Esophagus squamous epithelium (tissue), 5 donors: ENCODE data around the gene TCP11L2. TPM values are rescaled to one million over a fixed set of nuclear protein-coding genes. Genes with fewer than 3 reads are reported as not detected.

ENCODE experiments used
- DNase-seq: peaks from one replicate; lab custom pipeline; 2025; lab: John Stamatoyannopoulos, UW
- H3K27ac ChIP-seq, 4 donors: fragments of 200-600 bp; sonication (generic); one replicate each; pipeline ENCODE4 v1.5.1; 2016 to 2019; ENCODE audit warnings: mild to moderate bottlenecking in 1 of 4
- H3K27me3 ChIP-seq, 4 donors: fragments of 200-600 bp; sonication (generic); 1 replicate in 3 of 4; 2 replicates in 1 of 4; pipeline versions ENCODE4 v1.5.1 to v1.6.0; 2017 to 2021; ENCODE audit warnings: antibody characterized with exemption in 1 of 4
- H3K36me3 ChIP-seq, 3 donors: fragments of 200-600 bp; sonication (generic); one replicate each; pipeline ENCODE4 v1.5.1; 2016 to 2019
- H3K4me1 ChIP-seq, 3 donors: fragments of 200-600 bp; sonication (generic); one replicate each; pipeline ENCODE4 v1.5.1; 2017 to 2019
- H3K4me3 ChIP-seq, 4 donors: fragments of 200-600 bp; sonication (generic); 1 replicate in 3 of 4; 2 replicates in 1 of 4; pipeline ENCODE4 v1.5.1; 2016 to 2019; ENCODE audit warnings: mild to moderate bottlenecking in 2 of 4, moderate library complexity in 1 of 4
- H3K9me3 ChIP-seq, 3 donors: fragments of 200-600 bp; sonication (generic); one replicate each; pipeline ENCODE4 v1.5.1; 2016 to 2019
- POLR2A ChIP-seq, 4 donors: fragments of 450-650 bp; IDR thresholded peaks; one replicate each; pipeline ENCODE4 v1.6.1; 2017; ENCODE audit warnings: antibody characterized with exemption in 4 of 4, mild to moderate bottlenecking in 4 of 4, moderate library complexity in 3 of 4
- WGBS, 2 donors: methylation state at CpG; one replicate each; pipeline ENCODE4 v1.1.5; 2018; 5-methylcytosine and 5-hydroxymethylcytosine counted together
- intact Hi-C: fragments of 100-400 bp; cut with DNase I; formaldehyde crosslinking; loops from one replicate; pipeline ENCODE4 v1.15.0; 2022
- total RNA-seq, 4 donors: library from RNA; depleted of rRNA; stranded (reverse); fragments of >200 nt; gene quantifications; one replicate each; pipeline ENCODE4 v1.1.0, GENCODE V29; 2016
- TF ChIP-seq, protein P1 (sequence below), 6 experiments: fragments of 450-650 bp in 4 of 6; fragments of 200-600 bp in 2 of 6; sonication (generic) in 2 of 6; IDR thresholded peaks; one replicate each; pipeline ENCODE4 v1.5.1; 2016 to 2019; ENCODE audit warnings: antibody characterized with exemption in 6 of 6, mild to moderate bottlenecking in 4 of 6, moderate library complexity in 4 of 6
- donor health status: DM: yes; HTN: yes; CAD: no.

Gene TCP11L2
- total RNA-seq, 4 donors from 2014 or later, result 17.3 to 52.8 (median 27.7) TPM

DNA sequence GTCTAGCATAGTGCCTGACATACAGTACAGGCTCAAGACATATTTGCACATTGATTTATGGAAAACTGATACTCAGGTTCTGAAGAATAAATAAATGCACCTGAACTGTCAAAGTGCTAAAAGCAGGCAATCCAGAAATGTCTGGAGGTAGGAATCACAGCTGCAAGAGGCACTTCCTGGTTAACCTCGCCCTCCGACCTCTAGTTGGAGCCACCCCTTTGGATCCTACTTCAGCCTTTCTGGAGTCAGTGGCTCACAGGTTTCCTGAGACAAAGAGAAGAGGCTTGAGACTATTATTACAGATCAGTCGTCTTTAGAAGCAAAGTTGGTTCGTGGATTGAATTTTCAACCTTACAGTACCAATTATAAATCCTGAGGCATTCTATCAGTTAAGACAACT lies 13.0 kb downstream of the TCP11L2 start:
- Histone ChIP-seq H3K4me1 (peaks cover 0 to 32% (median 0%) of the 10 kb centered on the region in 3 donors), H3K27me3 (no peaks in the 10 kb centered on the region), H3K36me3 (peaks cover 3 to 89% (median 18%) of the 10 kb centered on the region in 3 donors), H3K4me3 (no peak overlapping the region), H3K27ac (no peak overlapping the region), H3K9me3 (no peaks in the 10 kb centered on the region)
- DNase-seq, result no peak
- TF ChIP-seq, protein P1, sequence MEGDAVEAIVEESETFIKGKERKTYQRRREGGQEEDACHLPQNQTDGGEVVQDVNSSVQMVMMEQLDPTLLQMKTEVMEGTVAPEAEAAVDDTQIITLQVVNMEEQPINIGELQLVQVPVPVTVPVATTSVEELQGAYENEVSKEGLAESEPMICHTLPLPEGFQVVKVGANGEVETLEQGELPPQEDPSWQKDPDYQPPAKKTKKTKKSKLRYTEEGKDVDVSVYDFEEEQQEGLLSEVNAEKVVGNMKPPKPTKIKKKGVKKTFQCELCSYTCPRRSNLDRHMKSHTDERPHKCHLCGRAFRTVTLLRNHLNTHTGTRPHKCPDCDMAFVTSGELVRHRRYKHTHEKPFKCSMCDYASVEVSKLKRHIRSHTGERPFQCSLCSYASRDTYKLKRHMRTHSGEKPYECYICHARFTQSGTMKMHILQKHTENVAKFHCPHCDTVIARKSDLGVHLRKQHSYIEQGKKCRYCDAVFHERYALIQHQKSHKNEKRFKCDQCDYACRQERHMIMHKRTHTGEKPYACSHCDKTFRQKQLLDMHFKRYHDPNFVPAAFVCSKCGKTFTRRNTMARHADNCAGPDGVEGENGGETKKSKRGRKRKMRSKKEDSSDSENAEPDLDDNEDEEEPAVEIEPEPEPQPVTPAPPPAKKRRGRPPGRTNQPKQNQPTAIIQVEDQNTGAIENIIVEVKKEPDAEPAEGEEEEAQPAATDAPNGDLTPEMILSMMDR (IDR thresholded peaks at IDR 0.05), result no peak
- TF ChIP-seq POLR2A (IDR thresholded peaks at IDR 0.05), result no peak
- intact Hi-C loops, result no loop called here
- WGBS, 2 donors, result 66 to 92% methylated on average over 4 of the region's 4 CpGs

- Histone ChIP-seq H3K9me3 (no peaks in the 10 kb centered on the region), H3K27me3 (no peaks in the 10 kb centered on the region), H3K36me3 (peaks cover 9 to 96% (median 20%) of the 10 kb centered on the region in 3 donors), H3K27ac (no peak overlapping the region), H3K4me3 (no peak overlapping the region), H3K4me1 (peaks cover 0 to 20% (median 0%) of the 10 kb centered on the region in 3 donors)
- DNase-seq, result no peak
- intact Hi-C loops, result no loop called here
- no peak for TF ChIP-seq POLR2A (IDR thresholded peaks at IDR 0.05)
- TF ChIP-seq, protein P1 (IDR thresholded peaks at IDR 0.05), result no peak
- 74 to 90% methylated on average over 5 to 6 of the region's 6 CpGs for WGBS, 2 donors
These were observed 15.0 kb downstream of the TCP11L2 start for GRCh38 chr12:106317406-106318082.

GRCh38 chr12:106321139-106321850 lies 18.8 kb downstream of the TCP11L2 start:
- Histone ChIP-seq H3K4me1 (peaks cover 0 to 13% (median 0%) of the 10 kb centered on the region in 3 donors), H3K27me3 (no peaks in the 10 kb centered on the region), H3K27ac (no peak overlapping the region), H3K36me3 (peaks cover 9 to 99% (median 26%) of the 10 kb centered on the region in 3 donors), H3K9me3 (no peaks in the 10 kb centered on the region), H3K4me3 (no peak overlapping the region)
- no peak for DNase-seq
- intact Hi-C loops, result no loop called here
- no peak for TF ChIP-seq POLR2A (IDR thresholded peaks at IDR 0.05)
- TF ChIP-seq, protein P1 (IDR thresholded peaks at IDR 0.05), result no peak
- 75 to 79% methylated on average over 6 to 7 of the region's 7 CpGs for WGBS, 2 donors

DNA sequence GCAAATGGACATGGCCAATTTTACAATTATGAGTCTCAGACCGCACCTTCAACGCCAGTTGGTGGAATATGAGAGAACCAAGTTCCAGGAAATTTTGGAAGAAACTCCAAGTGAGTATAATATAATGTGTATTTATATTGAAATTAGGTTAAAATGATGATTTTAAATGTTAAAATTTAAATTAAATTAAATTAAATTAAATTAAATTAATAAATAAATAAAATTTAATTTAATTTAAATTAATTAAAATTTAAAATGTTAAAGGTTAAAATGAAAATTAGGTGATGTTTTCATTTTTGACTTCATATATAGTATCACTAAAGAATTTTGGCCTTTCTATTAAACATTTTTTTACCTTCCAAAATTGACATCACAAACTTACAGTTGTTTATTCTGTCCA lies 21.0 kb downstream of the TCP11L2 start:
- Histone ChIP-seq H3K4me3 (no peak overlapping the region), H3K9me3 (no peaks in the 10 kb centered on the region), H3K36me3 (peaks cover 6 to 98% (median 22%) of the 10 kb centered on the region in 3 donors), H3K4me1 (no peaks in the 10 kb centered on the region), H3K27me3 (no peaks in the 10 kb centered on the region), H3K27ac (no peak overlapping the region)
- DNase-seq, result no peak
- TF ChIP-seq POLR2A (IDR thresholded peaks at IDR 0.05), result no peak
- TF ChIP-seq, protein P1 (IDR thresholded peaks at IDR 0.05), result no peak
- WGBS, 2 donors, result 95 to 98% methylated on average over 2 of the region's 2 CpGs
- intact Hi-C loops, result no loop called here

GRCh38 chr12:106327309-106327869 lies 24.9 kb downstream of the TCP11L2 start:
- WGBS, 2 donors, result 56 to 73% methylated on average over 2 of the region's 2 CpGs
- Histone ChIP-seq H3K27ac (no peak overlapping the region), H3K27me3 (no peaks in the 10 kb centered on the region), H3K4me1 (no peaks in the 10 kb centered on the region), H3K9me3 (no peaks in the 10 kb centered on the region), H3K4me3 (no peak overlapping the region), H3K36me3 (peaks cover 0 to 99% (median 17%) of the 10 kb centered on the region in 3 donors)
- TF ChIP-seq, protein P1 (IDR thresholded peaks at IDR 0.05), result no peak
- no peak for TF ChIP-seq POLR2A (IDR thresholded peaks at IDR 0.05)
- intact Hi-C loops, result no loop called here
- DNase-seq, result no peak
